SK-N-SH treated with all-trans-retinoic acid at 6 μM for 48 hours (cell line): ENCODE measurements around the gene MMS19.

Experiments used
- ESRRG ChIP-seq: fragments of 250-450 bp; sonication (Bioruptor Pico); IDR thresholded peaks from 2 replicates; pipeline ENCODE4 v1.6.1; 2021; ENCODE audit warnings: mild to moderate bottlenecking
- ZFP30 ChIP-seq: fragments of 450-650 bp; formaldehyde crosslinking; IDR thresholded peaks from 2 replicates; pipeline ENCODE4 v1.5.0; 2022; ENCODE audit warnings: mild to moderate bottlenecking, moderate library complexity
- TF ChIP-seq, protein P1 (sequence below): fragments of 250-450 bp; sonication (Bioruptor Pico); IDR thresholded peaks from 2 replicates; pipeline ENCODE4 v1.8.0; 2020; ENCODE audit warnings: mild to moderate bottlenecking, moderate library complexity, borderline replicate concordance

DNA sequence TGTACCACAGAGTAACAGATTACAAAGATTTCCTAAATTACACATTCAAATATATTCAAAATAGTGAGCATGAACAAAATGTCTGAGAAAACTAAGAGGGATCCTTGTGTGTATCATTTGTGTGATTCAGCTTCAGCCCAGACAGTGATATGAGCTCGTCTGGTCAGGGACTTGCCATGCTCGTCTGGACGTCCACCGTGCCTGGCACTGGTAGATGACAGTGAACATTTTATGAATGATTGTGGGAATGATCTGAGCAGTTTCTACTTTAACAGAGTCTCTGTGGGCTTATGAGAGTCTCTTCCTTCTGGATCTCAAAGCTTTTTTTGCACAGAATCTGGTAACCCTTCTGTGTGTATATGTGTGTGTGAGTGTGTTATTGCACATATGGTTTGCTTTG is 40.2 kb upstream of the MMS19 start:
- no peak for TF ChIP-seq ZFP30 (CRISPR knock-in tag)
- TF ChIP-seq, protein P1, sequence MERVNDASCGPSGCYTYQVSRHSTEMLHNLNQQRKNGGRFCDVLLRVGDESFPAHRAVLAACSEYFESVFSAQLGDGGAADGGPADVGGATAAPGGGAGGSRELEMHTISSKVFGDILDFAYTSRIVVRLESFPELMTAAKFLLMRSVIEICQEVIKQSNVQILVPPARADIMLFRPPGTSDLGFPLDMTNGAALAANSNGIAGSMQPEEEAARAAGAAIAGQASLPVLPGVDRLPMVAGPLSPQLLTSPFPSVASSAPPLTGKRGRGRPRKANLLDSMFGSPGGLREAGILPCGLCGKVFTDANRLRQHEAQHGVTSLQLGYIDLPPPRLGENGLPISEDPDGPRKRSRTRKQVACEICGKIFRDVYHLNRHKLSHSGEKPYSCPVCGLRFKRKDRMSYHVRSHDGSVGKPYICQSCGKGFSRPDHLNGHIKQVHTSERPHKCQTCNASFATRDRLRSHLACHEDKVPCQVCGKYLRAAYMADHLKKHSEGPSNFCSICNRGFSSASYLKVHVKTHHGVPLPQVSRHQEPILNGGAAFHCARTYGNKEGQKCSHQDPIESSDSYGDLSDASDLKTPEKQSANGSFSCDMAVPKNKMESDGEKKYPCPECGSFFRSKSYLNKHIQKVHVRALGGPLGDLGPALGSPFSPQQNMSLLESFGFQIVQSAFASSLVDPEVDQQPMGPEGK (CRISPR knock-in tag) = no peak
- no peak for TF ChIP-seq ESRRG (CRISPR knock-in tag)
